ENCODE measurements around the gene SGMS2.

DNA sequence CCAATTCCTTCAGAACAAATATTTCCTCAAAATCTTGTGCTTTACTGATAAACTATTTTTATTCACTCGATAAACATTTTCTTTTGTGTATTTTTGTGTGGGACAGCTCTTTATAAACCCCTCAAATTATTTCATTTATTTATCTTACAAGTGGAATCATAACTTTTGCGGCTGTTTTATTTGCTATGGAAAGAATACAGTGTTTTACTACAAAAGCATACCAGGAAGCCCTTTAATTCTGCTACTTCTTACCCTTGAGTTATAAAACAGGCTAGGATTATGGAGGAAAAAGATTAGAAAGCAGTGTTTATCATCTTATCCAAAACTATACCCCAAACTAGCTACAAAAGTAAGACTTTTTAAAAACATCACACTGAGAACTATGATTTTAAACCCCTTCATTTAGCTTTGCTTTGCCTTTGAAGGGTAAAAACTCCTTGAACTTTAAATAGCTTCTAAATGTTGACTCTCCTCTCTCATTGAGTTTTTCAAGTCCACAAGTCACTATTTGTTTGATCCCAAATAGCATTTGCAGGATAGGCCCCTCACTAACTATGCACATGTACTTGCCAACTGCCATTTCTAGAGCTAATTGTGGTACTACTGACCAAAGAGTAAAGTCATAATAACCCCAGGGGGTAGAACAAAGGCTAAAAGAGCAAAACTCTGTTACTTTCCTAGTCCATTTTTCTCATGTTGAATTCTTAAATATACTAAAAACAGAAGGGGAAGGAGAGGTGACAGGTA is 45.8 kb upstream of the SGMS2 start:
- TF ChIP-seq POLR2A (IDR thresholded peaks at IDR 0.05; ENCODE audit: low read depth, low read length) (no peak), POLR2AphosphoS5 (IDR thresholded peaks at IDR 0.05; ENCODE audit: low read depth, low read length) (no peak)
